GM21576 (cell line): ENCODE results near the gene VTA1.
A peak's percentile ranks its signal among the peaks of the same experiment; 100 is the strongest.
"Not testable (repeated sequence)": the region's sequence is repeated elsewhere in the genome, so short reads cannot be mapped to it uniquely, and the experiment has no call there.

Experiments
- ATAC-seq: cut with Tn5 transposase; IDR thresholded peaks from one replicate; pipeline ENCODE4 v1.9.1; 2021; ENCODE audit warnings: mild to moderate bottlenecking, moderate library complexity; ENCODE audit not compliant: unreplicated experiment

VTA1 gene

GRCh38 chr6:142146828-142147662 lies at the start of gene VTA1, which contains the start of gene NMBR:
Gene VTA1, plus strand, starts transcription at chr6:142147263. Its CDS starts 25 bp downstream, at chr6:142147288.
Gene NMBR, minus strand, starts transcription at chr6:142147122. Its CDS starts 58,464 bp downstream, at chr6:142088658.
- ATAC-seq = peak; percentile 100

- ATAC-seq = not testable (repeated sequence)
Measured at GRCh38 chr6:142104820-142105219, 42.2 kb upstream of the VTA1 start.

DNA sequence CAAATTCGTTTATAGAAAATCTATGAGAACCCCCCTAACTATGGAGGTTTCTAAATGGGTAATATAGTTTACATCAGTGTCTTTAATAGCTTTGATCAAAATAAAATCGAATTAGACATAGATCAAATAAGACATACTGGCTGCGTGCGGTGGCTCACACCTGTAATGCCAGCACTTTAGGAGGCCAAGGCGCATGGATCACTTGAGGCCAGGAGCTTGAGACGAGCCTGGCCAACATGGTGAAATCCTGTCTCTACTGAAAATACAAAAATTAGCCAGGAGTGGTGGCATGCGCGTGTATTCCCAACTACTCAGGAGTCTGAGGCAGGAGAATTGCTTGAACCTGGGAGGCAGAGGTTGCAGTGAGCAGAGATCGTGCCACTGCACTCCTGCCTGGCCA lies 36.2 kb upstream of the VTA1 start:
- ATAC-seq = not testable (repeated sequence)

DNA sequence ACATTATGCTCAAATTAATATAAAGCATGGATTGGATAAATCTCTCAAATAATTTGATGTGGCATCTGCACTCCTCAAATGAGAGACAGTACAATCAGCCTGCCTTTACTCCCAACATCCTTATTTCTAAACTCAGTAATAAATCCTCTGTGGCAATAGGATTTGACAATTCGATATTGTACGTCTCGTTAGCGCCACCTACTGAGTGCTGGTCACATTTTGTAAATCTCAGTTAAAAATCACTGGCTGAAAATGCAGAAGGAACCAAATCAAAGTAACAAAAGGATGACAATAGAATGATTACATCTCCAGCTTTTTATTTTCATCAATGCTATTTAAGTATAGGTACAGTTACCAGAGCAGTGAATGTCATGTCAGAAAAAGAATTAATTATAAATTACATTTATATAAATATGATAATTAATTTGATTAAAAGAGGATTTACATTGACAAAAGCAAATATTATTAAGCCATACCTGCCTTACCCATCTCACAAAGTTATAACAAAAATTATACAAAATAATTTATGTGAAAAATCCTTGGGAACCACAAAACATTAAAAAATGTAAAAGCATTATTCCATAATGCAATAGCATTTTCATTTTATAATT lies 34.5 kb upstream of the VTA1 start:
- no peak for ATAC-seq

- ATAC-seq = no peak
Measured at GRCh38 chr6:142117366-142117765, 29.7 kb upstream of the VTA1 start.

DNA sequence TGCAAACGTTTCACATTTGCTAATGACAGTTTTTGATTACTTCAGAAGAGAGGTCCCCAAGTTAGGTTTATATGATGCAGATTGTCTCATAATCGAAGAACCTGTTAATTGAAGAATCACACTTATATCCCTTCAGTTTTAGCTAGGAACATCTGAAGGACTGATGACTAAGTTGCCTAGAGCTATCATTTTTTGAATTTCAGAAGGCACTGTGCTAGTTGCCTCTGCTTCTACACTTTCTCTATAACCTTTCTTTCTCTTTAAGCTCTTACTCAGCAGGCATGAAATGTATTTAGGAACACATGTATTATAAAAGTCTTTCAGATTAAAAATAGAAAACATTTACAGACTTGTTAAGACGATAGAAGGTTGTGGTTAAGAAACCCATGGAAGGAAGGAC lies 28.7 kb upstream of the VTA1 start:
- ATAC-seq = no peak

DNA sequence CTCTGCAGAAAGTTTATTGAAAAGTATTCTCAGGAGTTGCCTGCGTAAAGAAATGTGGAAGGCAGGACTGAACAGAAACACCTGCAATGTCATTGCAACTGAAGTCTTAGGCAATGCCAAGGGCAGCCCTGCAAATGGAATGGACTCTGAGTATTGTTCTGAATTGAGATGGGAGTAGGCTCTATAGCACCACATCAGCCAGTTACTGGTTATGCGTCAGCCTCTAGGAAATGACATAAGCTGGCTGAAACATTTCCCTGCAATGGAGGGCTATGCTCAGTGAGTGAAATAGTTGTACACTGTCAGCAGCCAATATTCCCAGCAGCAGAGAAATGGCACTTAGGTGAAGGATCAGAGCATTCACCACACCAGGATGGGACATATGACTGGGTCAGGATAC lies 28.1 kb upstream of the VTA1 start:
- no peak for ATAC-seq

GRCh38 chr6:142121342-142121741 lies 25.7 kb upstream of the VTA1 start:
- no peak for ATAC-seq

- no peak for ATAC-seq
Measured at GRCh38 chr6:142130814-142131213, 16.2 kb upstream of the VTA1 start.

DNA sequence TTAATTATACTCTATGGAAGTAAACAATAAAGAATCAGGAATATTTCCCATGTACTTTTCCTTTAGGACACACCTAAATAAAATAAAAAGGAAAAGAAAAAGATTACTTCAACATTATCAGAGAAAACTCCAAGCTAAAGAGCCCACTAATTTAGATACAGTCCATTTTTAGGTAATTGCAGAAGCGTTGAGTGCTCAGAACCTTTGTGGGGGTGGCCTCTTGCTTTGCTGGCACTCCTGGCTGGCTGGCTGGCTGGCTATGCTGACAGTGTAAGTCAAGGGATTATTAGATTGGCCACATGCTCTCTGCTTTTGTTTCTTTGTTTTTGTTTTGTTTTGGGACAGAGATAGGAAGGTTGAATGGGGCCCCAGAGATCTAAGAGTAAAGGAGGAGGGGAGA lies 14.4 kb upstream of the VTA1 start, which contains the start of gene GJE1:
GJE1 (plus strand) TSS at position 301 of the 400 bp plus-strand sequence. CDS start 234 bp downstream, outside the sequence.
- no peak for ATAC-seq

GRCh38 chr6:142138876-142139275 lies 8.2 kb upstream of the VTA1 start:
- ATAC-seq = no peak

GRCh38 chr6:142141531-142141930 lies 5.5 kb upstream of the VTA1 start:
- ATAC-seq = not testable (repeated sequence)

DNA sequence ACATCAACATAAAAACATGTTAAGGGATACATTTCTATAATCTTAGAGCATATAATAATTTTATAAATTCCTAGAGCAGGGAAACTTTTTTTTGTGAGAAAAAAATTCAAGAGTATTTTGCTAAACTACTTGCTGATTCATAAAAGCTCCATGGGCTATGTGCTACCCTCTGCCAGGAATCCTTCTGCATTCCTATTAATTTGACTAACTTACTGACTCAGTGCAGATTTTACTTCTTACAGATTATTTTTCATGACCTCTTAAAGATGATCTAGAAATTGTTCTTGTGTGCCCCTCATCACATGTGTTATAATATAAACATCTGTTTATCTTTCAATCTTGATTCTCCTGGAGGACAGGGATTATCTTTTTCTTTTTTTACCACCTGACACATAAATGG lies 5.7 kb downstream of the VTA1 start:
- ATAC-seq = no peak

- no peak for ATAC-seq
Measured at GRCh38 chr6:142153196-142153595, 6.1 kb downstream of the VTA1 start.

GRCh38 chr6:142154336-142154735 lies 7.3 kb downstream of the VTA1 start:
- ATAC-seq = no peak

DNA sequence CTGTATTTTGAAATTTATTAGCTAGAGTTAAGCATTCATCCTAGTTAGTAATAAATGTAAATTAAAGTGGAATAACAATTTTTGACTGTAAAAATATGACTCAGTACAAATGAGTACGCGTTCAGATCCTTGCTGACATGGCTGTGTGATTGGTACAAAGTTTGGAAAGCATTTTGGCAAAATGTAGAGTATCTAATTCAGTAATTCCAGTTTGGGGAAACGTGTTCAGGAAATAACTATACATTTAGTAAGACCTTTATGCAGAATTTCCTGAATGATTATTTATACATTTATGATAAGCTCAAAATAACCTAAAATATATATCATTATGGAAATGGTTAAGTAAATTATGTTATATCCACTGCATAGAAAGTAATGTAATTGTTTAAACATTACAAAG lies 8.0 kb downstream of the VTA1 start:
- ATAC-seq = no peak

- ATAC-seq = peak; percentile 55
Measured at GRCh38 chr6:142155895-142156757, 9.1 kb downstream of the VTA1 start.

DNA sequence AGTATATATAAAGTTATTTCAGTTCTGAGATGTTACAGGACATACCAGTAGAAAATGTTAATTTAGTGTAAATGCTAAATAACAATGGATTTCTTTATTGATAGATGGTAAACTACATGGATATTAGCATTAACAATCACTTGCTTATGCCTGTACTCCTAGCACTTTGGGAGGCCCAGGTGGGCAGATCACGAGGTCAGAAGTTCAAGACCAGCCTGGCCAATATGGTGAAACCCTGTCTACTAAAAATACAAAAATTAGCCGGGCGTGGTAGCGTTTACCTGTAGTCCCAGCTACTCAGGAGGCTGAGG lies 9.7 kb downstream of the VTA1 start:
- ATAC-seq = not testable (repeated sequence)

DNA sequence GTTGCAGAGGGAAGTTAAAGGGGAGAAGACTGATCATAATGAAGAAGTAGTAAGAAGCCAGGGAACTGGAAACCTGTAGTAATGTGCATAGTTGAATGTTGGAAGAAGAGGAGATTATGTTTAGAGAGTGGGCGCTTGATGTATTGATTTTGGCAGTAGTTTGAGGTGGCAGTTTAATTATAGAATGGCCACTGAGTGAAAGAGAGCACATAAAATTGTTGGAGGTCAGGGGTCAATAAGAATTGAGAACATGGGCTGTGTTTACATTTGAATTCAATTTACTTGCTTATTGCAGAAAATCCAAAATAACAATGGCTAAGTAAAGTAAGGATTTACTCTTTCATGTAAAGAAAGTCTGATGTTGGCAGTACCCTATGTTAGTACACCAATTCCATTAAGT lies 15.7 kb downstream of the VTA1 start:
- no peak for ATAC-seq

GRCh38 chr6:142165227-142165626 lies 18.2 kb downstream of the VTA1 start:
- no peak for ATAC-seq

DNA sequence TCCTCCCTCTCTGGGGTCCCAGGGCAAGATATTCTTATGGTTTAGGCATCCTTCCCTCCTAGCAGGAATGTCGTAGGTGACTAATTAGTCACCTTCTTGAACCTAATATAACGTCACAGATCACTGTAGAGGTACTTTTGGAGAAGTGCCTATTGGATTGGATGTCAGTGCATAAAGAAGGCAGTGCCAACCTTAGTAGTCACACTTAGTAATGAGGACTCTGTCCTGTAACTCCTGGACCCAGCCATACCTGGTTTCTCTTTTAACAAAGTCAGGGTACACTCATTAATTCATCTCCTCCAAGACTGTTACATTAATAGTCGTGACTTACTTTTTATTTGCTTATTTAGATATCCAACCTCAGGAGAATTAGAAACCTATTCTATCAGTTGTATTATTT lies 20.0 kb downstream of the VTA1 start:
- no peak for ATAC-seq
